ENCODE measurements around the gene NPAS3.

NPAS3 gene

GRCh38 chr14:33240466-33240865 is 301.8 kb downstream of the NPAS3 start:
- DNase-seq (ENCODE audit: low read depth), result no peak
- no peak overlapping the region for H3K4me3 ChIP-seq (ENCODE audit: low read length)
- no peak for TF ChIP-seq CTCF (conservative IDR thresholded peaks at IDR 0.05; ENCODE audit: low read length)

- TF ChIP-seq CTCF (conservative IDR thresholded peaks at IDR 0.05; ENCODE audit: low read length), result no peak
Measured at GRCh38 chr14:33241331-33241730, 302.7 kb downstream of the NPAS3 start.

GRCh38 chr14:33249233-33249820 is 310.6 kb downstream of the NPAS3 start:
- no peak for DNase-seq (ENCODE audit: low read depth)
- TF ChIP-seq CTCF (conservative IDR thresholded peaks at IDR 0.05; ENCODE audit: low read length), result no peak
- H3K4me3 ChIP-seq (ENCODE audit: low read length), result no peak overlapping the region

More at GRCh38 chr14:33241331-33241730, 302.7 kb downstream of the NPAS3 start:
- no peak for DNase-seq (ENCODE audit: low read depth)
- H3K4me3 ChIP-seq (ENCODE audit: low read length), result no peak overlapping the region

DNA sequence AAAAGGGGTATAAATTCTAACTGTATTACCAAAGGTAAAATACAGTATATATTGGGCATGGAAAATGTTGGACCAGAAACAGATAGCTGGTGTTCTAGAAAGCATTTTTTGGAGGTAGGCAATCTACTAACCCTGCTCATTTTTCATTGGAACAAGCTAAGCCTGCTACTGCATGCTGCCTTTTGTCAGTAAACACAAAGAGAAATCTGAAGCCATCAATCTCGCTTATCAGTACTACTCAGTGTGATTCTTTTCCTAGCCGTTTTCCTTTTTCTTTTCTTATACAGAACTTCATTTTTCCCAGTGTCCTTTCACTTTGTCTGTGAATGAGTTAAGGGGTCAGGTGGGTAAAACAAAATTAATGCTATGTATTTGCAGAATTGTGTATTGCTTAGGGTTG is 312.3 kb downstream of the NPAS3 start:
- no peak for DNase-seq (ENCODE audit: low read depth)
- TF ChIP-seq CTCF (conservative IDR thresholded peaks at IDR 0.05; ENCODE audit: low read length), result no peak
- no peak overlapping the region for H3K4me3 ChIP-seq (ENCODE audit: low read length)

GRCh38 chr14:33254342-33254741 is 315.7 kb downstream of the NPAS3 start:
- no peak overlapping the region for H3K4me3 ChIP-seq (ENCODE audit: low read length)
- no peak for DNase-seq (ENCODE audit: low read depth)
- TF ChIP-seq CTCF (conservative IDR thresholded peaks at IDR 0.05; ENCODE audit: low read length), result no peak

DNA sequence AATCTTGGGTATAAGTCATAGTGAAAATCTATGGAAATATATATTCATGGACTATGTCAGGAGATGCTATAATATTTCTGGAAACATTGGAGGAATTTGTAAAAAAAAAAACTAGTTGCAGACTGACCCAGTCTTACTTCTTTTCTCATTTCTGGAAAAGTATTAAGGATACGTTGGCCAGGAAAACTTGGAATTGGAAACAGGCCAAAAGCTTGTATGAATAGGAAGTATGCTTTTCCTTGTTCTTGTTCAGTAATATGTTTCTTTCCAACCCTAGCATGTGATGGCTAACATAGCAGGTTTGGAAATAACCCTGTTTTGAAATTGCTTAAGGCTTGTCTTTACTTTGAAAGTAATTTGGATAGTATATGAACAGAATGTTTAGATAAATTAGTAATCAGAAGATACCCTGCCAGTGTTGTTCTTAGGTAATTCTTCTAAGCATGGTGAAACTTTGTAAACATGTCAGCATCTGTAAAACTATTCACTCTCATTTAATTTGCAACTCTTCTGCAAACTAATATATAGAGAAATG is 316.2 kb downstream of the NPAS3 start:
- DNase-seq (ENCODE audit: low read depth), result no peak
- no peak for TF ChIP-seq CTCF (conservative IDR thresholded peaks at IDR 0.05; ENCODE audit: low read length)
- no peak overlapping the region for H3K4me3 ChIP-seq (ENCODE audit: low read length)

GRCh38 chr14:33257796-33258195 is 319.1 kb downstream of the NPAS3 start:
- DNase-seq (ENCODE audit: low read depth), result no peak
- H3K4me3 ChIP-seq (ENCODE audit: low read length), result no peak overlapping the region
- TF ChIP-seq CTCF (conservative IDR thresholded peaks at IDR 0.05; ENCODE audit: low read length), result no peak
